Sigmoid colon (tissue), 7 donors: ENCODE measurements around the gene IRGQ. TPM values are rescaled to one million over a fixed set of nuclear protein-coding genes. Genes with fewer than 3 reads are reported as not detected.

ENCODE experiments used
- DNase-seq: peaks from one replicate; pipeline ENCODE4 v3.0.0-alpha.2; 2019
- H3K27ac ChIP-seq, 4 donors: fragments of 200-600 bp; sonication (generic); one replicate each; pipeline ENCODE4 v1.5.1; 2016 to 2019; ENCODE audit warnings: mild to moderate bottlenecking in 1 of 4
- H3K27me3 ChIP-seq, 3 donors: fragments of 200-600 bp; sonication (generic); one replicate each; pipeline ENCODE4 v1.5.1; 2019; ENCODE audit warnings: mild to moderate bottlenecking in 1 of 3
- H3K36me3 ChIP-seq, 4 donors: fragments of 200-600 bp; sonication (generic); one replicate each; pipeline ENCODE4 v1.5.1; 2016 to 2019
- H3K4me1 ChIP-seq, 4 donors: fragments of 200-600 bp; sonication (generic); one replicate each; pipeline ENCODE4 v1.5.1; 2017 to 2019
- H3K4me3 ChIP-seq, 4 donors: fragments of 200-600 bp; sonication (generic); one replicate each; pipeline ENCODE4 v1.5.1; 2017 to 2019; ENCODE audit warnings: mild to moderate bottlenecking in 2 of 4, moderate library complexity in 1 of 4
- H3K9me3 ChIP-seq, 4 donors: fragments of 200-600 bp in 3 of 4; sonication (generic) in 3 of 4; one replicate each; pipeline versions ENCODE4 v1.5.1 to v1.6.1; 2013 to 2019
- EP300 ChIP-seq, 4 donors: sonication (generic); formaldehyde crosslinking; IDR thresholded peaks; one replicate each; pipeline ENCODE4 v1.6.1; 2017; ENCODE audit warnings: antibody characterized with exemption in 4 of 4
- POLR2A ChIP-seq, 2 donors: fragments of 450-650 bp; IDR thresholded peaks; one replicate each; pipeline ENCODE4 v1.6.1; 2016; ENCODE audit warnings: antibody characterized with exemption in 2 of 2, mild to moderate bottlenecking in 2 of 2, moderate library complexity in 2 of 2
- POLR2AphosphoS5 ChIP-seq, 4 donors: sonication (generic); formaldehyde crosslinking; IDR thresholded peaks; one replicate each; pipeline ENCODE4 v1.6.1; 2017; ENCODE audit warnings: antibody characterized with exemption in 4 of 4
- WGBS, 2 donors: extraction: QIAGEN DNeasy Blood & Tissue Kit; methylation state at CpG; one replicate each; pipeline ENCODE4 v1.1.7; 2013; 5-methylcytosine and 5-hydroxymethylcytosine counted together
- intact Hi-C: fragments of 100-400 bp; cut with DNase I; formaldehyde crosslinking; loops from one replicate; pipeline ENCODE4 v1.15.1; 2023
- polyA plus RNA-seq, 3 donors: library from polyadenylated mRNA; stranded (reverse); fragments of 200-250 nt; gene quantifications; one replicate each; pipeline ENCODE4 v1.2.3, GENCODE V29; 2013
- total RNA-seq, 4 donors: library from RNA; depleted of rRNA; stranded (reverse); fragments of >200 nt; gene quantifications; one replicate each; pipeline ENCODE4 v1.1.0, GENCODE V29; 2016
- TF ChIP-seq, protein P1 (sequence below), 4 experiments: fragments of 450-650 bp in 3 of 4; fragments of 200-600 bp in 1 of 4; IDR thresholded peaks; one replicate each; pipeline ENCODE4 v1.5.1; 2016 to 2019; ENCODE audit warnings: antibody characterized with exemption in 4 of 4, mild to moderate bottlenecking in 3 of 4, moderate library complexity in 2 of 4
- donor health status: healthy with polysubstance abuse.
- donor health status: Bipolar disorder and iron deficiency.
- donor health status: healthy.

The IRGQ gene
- total and polyA plus RNA-seq, 7 donors = 3.9 to 24.4 (median 13.5) TPM

DNA sequence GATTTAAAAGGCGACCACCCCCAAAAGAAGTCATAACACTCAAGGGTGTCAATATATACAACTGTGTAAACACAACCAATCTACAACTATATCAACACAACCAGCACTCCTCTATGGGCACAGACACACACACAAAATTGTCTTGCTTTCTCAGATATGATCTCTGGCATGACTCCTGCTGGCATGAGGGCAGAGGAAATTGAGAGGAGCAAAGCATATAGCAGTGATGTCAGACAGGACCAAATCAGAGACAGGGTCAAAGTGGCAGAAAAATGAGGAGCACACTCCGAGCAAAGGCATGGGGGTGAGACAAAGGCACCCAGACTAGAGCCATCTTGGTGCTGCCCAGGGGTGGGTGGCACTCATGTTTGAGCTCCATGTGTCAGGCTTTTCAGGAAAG lies 9.6 kb downstream of the IRGQ start:
- Histone ChIP-seq H3K4me1 (peaks cover 0 to 14% (median 9%) of the 10 kb centered on the region in 4 donors), H3K27ac (no peak overlapping the region), H3K27me3 (no peaks in the 10 kb centered on the region), H3K9me3 (no peaks in the 10 kb centered on the region), H3K36me3 (peaks cover 0 to 36% (median 11%) of the 10 kb centered on the region in 4 donors), H3K4me3 (no peak overlapping the region)
- no peak for DNase-seq
- intact Hi-C loops = no loop called here
- TF ChIP-seq POLR2A (IDR thresholded peaks at IDR 0.05) (no peak), EP300 (IDR thresholded peaks at IDR 0.05) (no peak), POLR2AphosphoS5 (IDR thresholded peaks at IDR 0.05) (no peak)
- TF ChIP-seq, protein P1, sequence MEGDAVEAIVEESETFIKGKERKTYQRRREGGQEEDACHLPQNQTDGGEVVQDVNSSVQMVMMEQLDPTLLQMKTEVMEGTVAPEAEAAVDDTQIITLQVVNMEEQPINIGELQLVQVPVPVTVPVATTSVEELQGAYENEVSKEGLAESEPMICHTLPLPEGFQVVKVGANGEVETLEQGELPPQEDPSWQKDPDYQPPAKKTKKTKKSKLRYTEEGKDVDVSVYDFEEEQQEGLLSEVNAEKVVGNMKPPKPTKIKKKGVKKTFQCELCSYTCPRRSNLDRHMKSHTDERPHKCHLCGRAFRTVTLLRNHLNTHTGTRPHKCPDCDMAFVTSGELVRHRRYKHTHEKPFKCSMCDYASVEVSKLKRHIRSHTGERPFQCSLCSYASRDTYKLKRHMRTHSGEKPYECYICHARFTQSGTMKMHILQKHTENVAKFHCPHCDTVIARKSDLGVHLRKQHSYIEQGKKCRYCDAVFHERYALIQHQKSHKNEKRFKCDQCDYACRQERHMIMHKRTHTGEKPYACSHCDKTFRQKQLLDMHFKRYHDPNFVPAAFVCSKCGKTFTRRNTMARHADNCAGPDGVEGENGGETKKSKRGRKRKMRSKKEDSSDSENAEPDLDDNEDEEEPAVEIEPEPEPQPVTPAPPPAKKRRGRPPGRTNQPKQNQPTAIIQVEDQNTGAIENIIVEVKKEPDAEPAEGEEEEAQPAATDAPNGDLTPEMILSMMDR (IDR thresholded peaks at IDR 0.05) = no peak
- WGBS, 2 donors = 90 to 96% methylated on average over 2 of the region's 2 CpGs

DNA sequence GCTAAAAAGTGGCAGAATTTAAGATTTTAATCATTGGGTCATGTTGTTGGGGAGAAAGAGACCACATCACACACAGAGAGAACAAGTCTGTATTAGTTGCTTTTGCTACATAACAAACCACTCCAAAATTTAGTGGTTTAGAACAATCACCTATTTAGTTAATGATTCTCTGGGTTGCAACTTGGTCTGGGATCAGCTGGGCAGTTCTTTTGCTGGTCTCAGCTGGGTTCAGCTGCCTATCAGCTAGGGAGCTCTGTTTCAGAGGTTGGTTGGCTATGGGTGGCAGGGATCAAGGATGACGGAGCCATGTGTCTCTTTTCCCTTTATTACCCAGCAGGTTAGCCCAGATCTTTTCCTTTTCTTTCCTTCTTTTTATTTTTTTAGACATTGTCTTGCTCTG lies 11.4 kb downstream of the IRGQ start:
- intact Hi-C loops = no loop called here
- H3K9me3 ChIP-seq = no peaks in the 10 kb centered on the region
- H3K36me3 ChIP-seq = peaks cover 0 to 19% (median 5%) of the 10 kb centered on the region in 4 donors
- TF ChIP-seq EP300 (IDR thresholded peaks at IDR 0.05) (no peak), POLR2AphosphoS5 (IDR thresholded peaks at IDR 0.05) (no peak)
- no peak overlapping the region for H3K4me3 ChIP-seq
- DNase-seq = no peak
- H3K27ac ChIP-seq = no peak overlapping the region
- peaks cover 0 to 28% (median 26%) of the 10 kb centered on the region in 4 donors for H3K4me1 ChIP-seq
- H3K27me3 ChIP-seq = no peaks in the 10 kb centered on the region
- 86 to 93% methylated on average over 1 of the region's 1 CpG for WGBS, 2 donors

DNA sequence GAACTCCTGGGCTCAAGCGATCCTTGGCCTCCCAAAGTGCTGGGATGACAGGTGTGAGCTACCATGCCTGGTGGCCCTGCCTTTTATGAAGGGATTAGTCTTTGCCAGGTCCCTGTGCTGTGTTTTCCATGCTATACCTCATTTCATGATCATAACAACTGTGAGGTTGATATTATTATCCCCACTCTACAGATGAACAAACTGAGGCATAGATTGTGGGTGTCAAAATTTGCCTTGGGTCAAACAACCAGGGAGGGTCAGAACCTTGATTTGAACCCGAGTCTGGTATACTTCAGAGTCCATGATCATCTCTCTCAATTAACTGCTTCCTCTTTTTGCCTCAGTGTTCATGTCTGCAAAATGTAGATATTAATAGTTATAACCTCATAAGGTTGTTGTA lies 13.4 kb downstream of the IRGQ start:
- peaks cover 0 to 28% (median 26%) of the 10 kb centered on the region in 4 donors for H3K4me1 ChIP-seq
- H3K4me3 ChIP-seq = no peak overlapping the region
- intact Hi-C loops = no loop called here
- H3K9me3 ChIP-seq = no peaks in the 10 kb centered on the region
- no peak overlapping the region for H3K27ac ChIP-seq
- H3K27me3 ChIP-seq = no peaks in the 10 kb centered on the region
- WGBS, 2 donors = 85 to 88% methylated on average over 2 of the region's 2 CpGs
- no peak for TF ChIP-seq POLR2AphosphoS5 (IDR thresholded peaks at IDR 0.05)
- TF ChIP-seq, protein P1 (IDR thresholded peaks at IDR 0.05) = no peak
- no peak for TF ChIP-seq POLR2A (IDR thresholded peaks at IDR 0.05)
- no peak for TF ChIP-seq EP300 (IDR thresholded peaks at IDR 0.05)
- DNase-seq = no peak
- peaks cover 0 to 8% (median 3%) of the 10 kb centered on the region in 4 donors for H3K36me3 ChIP-seq

DNA sequence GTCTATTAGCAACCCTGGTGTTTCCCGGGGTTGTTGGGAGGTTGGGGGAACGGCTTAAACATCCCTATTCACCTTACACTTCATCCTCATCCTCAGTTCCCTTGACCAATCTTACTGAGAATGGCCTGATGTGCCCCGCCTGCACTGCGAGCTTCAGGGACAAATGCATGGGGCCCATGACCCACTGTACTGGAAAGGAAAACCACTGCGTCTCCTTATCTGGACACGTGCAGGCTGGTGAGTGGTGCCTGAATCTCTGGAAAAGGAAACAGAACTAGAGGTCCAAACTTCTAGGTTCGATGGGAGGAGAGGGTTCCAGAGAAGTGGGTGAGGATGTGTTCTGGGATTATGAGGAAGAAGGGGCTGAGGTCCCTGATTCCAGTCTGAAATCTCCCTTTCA lies 14.5 kb downstream of the IRGQ start:
- Histone ChIP-seq H3K9me3 (no peaks in the 10 kb centered on the region), H3K4me3 (peak overlapping the region in 3 of 4 donors; percentile 47 to 55 (median 54)), H3K27me3 (no peaks in the 10 kb centered on the region), H3K36me3 (peaks cover 0 to 6% (median 1%) of the 10 kb centered on the region in 4 donors), H3K4me1 (peaks cover 0 to 28% (median 26%) of the 10 kb centered on the region in 4 donors), H3K27ac (peak overlapping the region; percentile 62 to 77 (median 74))
- DNase-seq = no peak
- intact Hi-C loops = no loop called here
- 81 to 83% methylated on average over 7 of the region's 7 CpGs for WGBS, 2 donors
- TF ChIP-seq EP300 (IDR thresholded peaks at IDR 0.05) (no peak), POLR2A (IDR thresholded peaks at IDR 0.05) (no peak)

DNA sequence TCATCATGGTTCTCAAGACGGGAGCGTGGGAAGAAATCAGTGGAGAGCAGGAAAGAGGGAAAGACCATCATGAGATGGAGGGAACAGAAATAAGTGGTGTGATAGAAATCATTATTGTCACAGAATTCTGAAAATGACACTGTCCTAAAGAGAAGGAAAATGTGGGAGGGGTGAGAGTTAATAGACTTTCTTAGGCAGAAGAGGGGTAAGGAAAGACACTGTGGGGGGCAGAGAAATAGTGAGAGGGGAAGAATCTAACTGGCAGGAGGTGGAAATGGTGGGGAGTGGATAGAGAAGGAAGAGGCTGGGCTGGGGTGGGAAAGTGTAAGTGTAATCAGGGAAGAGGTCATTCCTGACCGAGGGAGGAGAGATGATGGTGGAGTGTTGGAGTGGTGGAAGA lies 17.1 kb downstream of the IRGQ start:
- Histone ChIP-seq H3K27ac (no peak overlapping the region), H3K36me3 (no peaks in the 10 kb centered on the region), H3K27me3 (no peaks in the 10 kb centered on the region), H3K9me3 (no peaks in the 10 kb centered on the region), H3K4me1 (peaks cover 0 to 41% (median 38%) of the 10 kb centered on the region in 4 donors), H3K4me3 (no peak overlapping the region)
- intact Hi-C loops = no loop called here
- no peak for DNase-seq
- WGBS, 2 donors = 74 to 85% methylated on average over 3 of the region's 3 CpGs
- TF ChIP-seq, protein P1 (IDR thresholded peaks at IDR 0.05) = no peak
- no peak for TF ChIP-seq POLR2A (IDR thresholded peaks at IDR 0.05)
- no peak for TF ChIP-seq POLR2AphosphoS5 (IDR thresholded peaks at IDR 0.05)
- TF ChIP-seq EP300 (IDR thresholded peaks at IDR 0.05) = no peak
